SK-N-MC (cell line): ENCODE data around the gene DDC.

ENCODE experiments used
- EZH2 ChIP-seq: fragments of 200-600 bp; sonication (generic); IDR thresholded peaks from one replicate; pipeline ENCODE4 v1.6.1; 2017; ENCODE audit warnings: antibody characterized with exemption
- FOXP2 ChIP-seq: optimal IDR thresholded peaks from 2 replicates; pipeline ENCODE3; 2011; ENCODE audit warnings: mild to moderate bottlenecking, moderate library complexity; ENCODE audit not compliant: insufficient read depth; ENCODE audit errors: extremely low read length, control extremely low read depth
- POLR2AphosphoS5 ChIP-seq: IDR thresholded peaks from 2 replicates; pipeline ENCODE4 v1.6.1; 2012; ENCODE audit warnings: mild to moderate bottlenecking, low read depth, low read length, borderline replicate concordance

DNA sequence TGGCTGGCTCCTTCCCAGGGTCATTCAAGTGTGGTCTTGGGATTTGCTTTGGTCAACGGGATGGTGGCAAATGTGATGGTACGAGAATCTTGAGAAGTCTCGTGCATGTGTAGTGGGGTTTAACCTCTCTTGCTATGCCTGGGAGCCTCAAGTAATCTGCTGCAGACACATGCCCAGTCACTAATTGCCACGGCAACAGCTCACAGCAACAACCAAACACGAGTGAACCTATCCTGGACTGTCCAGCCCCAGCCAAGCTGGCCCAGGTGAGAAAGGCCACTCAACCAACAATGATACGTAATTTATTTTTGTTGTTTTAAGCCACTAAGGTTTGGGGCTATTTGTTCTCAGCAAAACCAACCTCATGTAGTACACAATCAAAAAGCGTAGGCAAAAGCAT, 38.1 kb upstream of the DDC start:
- no peak for TF ChIP-seq EZH2
- TF ChIP-seq POLR2AphosphoS5: no peak
- no peak for TF ChIP-seq FOXP2
